Lung (tissue), 12 donors: ENCODE measurements around the gene NELL2. TPM values are rescaled to one million over a fixed set of nuclear protein-coding genes. Genes with fewer than 3 reads are reported as not detected.
A peak's percentile ranks its signal among the peaks of the same experiment; 100 is the strongest.

Experiments used
- ATAC-seq: fragments of 200-7000 bp; cut with Tn5 transposase; one replicate; pipeline ENCODE4 v1.9.1; 2020; ENCODE audit warnings: moderate number of reproducible peaks; ENCODE audit not compliant: insufficient read depth, low FRiP score
- DNase-seq, 3 donors: peaks; one replicate each; pipeline ENCODE4 v3.0.0-alpha.2; 2013 to 2017
- H3K27ac ChIP-seq, 2 donors: one replicate each; pipeline ENCODE4 v1.5.1; 2013; ENCODE audit warnings: mild to moderate bottlenecking in 2 of 2, moderate library complexity in 2 of 2, control low read depth in 1 of 2, inconsistent platforms in 1 of 2, low read depth in 1 of 2, low read length in 1 of 2
- H3K27me3 ChIP-seq, 3 donors: one replicate each; pipeline ENCODE4 v1.5.1; 2013; ENCODE audit warnings: low read length in 2 of 3; ENCODE audit not compliant: control insufficient read depth in 3 of 3, insufficient read depth in 3 of 3
- H3K36me3 ChIP-seq, 4 donors: one replicate each; pipeline ENCODE4 v1.5.1; 2013; ENCODE audit warnings: low read length in 4 of 4, mild to moderate bottlenecking in 1 of 4, moderate library complexity in 1 of 4; ENCODE audit not compliant: control insufficient read depth in 4 of 4, insufficient read depth in 4 of 4
- H3K4me1 ChIP-seq, 5 donors: one replicate each; pipeline ENCODE4 v1.5.1; 2013; ENCODE audit warnings: low read length in 5 of 5, mild to moderate bottlenecking in 2 of 5, moderate library complexity in 1 of 5; ENCODE audit not compliant: control insufficient read depth in 5 of 5, insufficient read depth in 5 of 5
- H3K4me3 ChIP-seq: one replicate; pipeline ENCODE4 v1.5.1; 2013; ENCODE audit warnings: mild to moderate bottlenecking, control low read depth, moderate library complexity
- H3K9ac ChIP-seq, 2 donors: one replicate each; pipeline ENCODE4 v1.5.1; 2013; ENCODE audit warnings: low read length in 2 of 2, control low read depth in 1 of 2; ENCODE audit not compliant: insufficient read depth in 1 of 2
- H3K9me3 ChIP-seq, 4 donors: one replicate each; pipeline ENCODE4 v1.5.1; 2013; ENCODE audit warnings: low read length in 3 of 4, mild to moderate bottlenecking in 1 of 4, moderate library complexity in 1 of 4; ENCODE audit not compliant: control insufficient read depth in 4 of 4, insufficient read depth in 3 of 4
- WGBS, 2 donors: extraction: QIAGEN DNeasy Blood & Tissue Kit; methylation state at CpG; one replicate each; pipeline ENCODE4 v1.1.7; 2013; 5-methylcytosine and 5-hydroxymethylcytosine counted together
- polyA plus RNA-seq, 2 donors: library from polyadenylated mRNA; stranded (reverse); fragments of 200-250 nt; gene quantifications; one replicate each; pipeline ENCODE4 v1.2.1, GENCODE V29; 2013
- total RNA-seq, 2 donors: library from RNA; depleted of rRNA in 1 of 2; stranded (reverse); fragments of >200 nt in 1 of 2; gene quantifications; one replicate each; pipeline ENCODE4 v1.2.1, GENCODE V29; 2014 to 2021
- TF ChIP-seq, protein P1 (sequence below): IDR thresholded peaks from 2 replicates; pipeline ENCODE4 v1.5.1; 2012; ENCODE audit warnings: mild to moderate bottlenecking; ENCODE audit errors: control extremely low read depth, extremely low read depth
- donor health status: control.
- donor health status: control.
- donor health status: Bipolar disorder and iron deficiency.
- donor health status: healthy.
- donor health status: DM: yes; HTN: yes; CAD: no.

The NELL2 gene
- total and polyA plus RNA-seq, 4 donors = 2.2 to 15.9 (median 8.6) TPM

- DNase-seq (peak in 2 of 3 donors; percentile 52 to 67), ATAC-seq (no peak)
- H3K27me3 ChIP-seq = no peaks in the 10 kb centered on the region
- no peak overlapping the region for H3K4me3 ChIP-seq
- H3K4me1 ChIP-seq = peaks cover 0 to 16% (median 0%) of the 10 kb centered on the region in 5 donors
- no peaks in the 10 kb centered on the region for H3K36me3 ChIP-seq
- peaks cover 0 to 4% (median 0%) of the 10 kb centered on the region in 4 donors for H3K9me3 ChIP-seq
- 45 to 62% methylated on average over 12 of the region's 12 CpGs for WGBS, 2 donors
- no peak overlapping the region for H3K27ac ChIP-seq
- TF ChIP-seq, protein P1, sequence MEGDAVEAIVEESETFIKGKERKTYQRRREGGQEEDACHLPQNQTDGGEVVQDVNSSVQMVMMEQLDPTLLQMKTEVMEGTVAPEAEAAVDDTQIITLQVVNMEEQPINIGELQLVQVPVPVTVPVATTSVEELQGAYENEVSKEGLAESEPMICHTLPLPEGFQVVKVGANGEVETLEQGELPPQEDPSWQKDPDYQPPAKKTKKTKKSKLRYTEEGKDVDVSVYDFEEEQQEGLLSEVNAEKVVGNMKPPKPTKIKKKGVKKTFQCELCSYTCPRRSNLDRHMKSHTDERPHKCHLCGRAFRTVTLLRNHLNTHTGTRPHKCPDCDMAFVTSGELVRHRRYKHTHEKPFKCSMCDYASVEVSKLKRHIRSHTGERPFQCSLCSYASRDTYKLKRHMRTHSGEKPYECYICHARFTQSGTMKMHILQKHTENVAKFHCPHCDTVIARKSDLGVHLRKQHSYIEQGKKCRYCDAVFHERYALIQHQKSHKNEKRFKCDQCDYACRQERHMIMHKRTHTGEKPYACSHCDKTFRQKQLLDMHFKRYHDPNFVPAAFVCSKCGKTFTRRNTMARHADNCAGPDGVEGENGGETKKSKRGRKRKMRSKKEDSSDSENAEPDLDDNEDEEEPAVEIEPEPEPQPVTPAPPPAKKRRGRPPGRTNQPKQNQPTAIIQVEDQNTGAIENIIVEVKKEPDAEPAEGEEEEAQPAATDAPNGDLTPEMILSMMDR = no peak
- no peak overlapping the region for H3K9ac ChIP-seq
Measured at GRCh38 chr12:44654646-44655639, 221.2 kb downstream of the NELL2 start.

DNA sequence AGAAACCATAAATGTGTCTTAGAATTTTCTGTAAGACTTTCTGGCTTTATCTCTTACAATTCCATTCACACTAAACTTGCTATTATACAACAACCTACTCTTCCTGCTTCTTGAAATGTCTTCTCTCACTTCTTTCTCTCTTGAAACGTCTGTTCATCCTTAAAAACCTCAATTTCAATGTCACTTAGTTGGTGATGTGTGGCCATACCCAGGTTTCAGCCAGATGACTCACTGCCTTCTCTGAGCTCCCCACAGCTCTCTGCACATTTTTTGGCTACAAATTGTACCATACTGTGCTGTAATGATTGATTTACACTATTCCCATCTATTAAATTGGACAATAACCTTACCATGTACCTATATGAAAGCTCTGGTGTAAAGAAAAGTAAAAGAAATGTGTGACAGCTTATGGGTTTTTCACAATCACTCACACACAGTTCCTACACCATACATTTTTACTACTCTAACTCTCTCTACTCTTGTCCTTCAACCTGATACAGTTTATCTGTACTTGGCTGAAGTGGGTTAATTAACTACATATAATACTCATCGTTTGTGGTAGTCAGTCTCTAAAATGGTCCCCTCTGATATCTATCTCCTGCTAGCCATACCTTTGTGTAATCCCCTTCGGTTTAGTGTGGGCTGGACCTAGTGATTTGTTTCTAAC is 222.1 kb downstream of the NELL2 start:
- peaks cover 0 to 16% (median 0%) of the 10 kb centered on the region in 5 donors for H3K4me1 ChIP-seq
- peaks cover 0 to 4% (median 0%) of the 10 kb centered on the region in 4 donors for H3K9me3 ChIP-seq
- no peaks in the 10 kb centered on the region for H3K36me3 ChIP-seq
- H3K27ac ChIP-seq = no peak overlapping the region
- 55 to 65% methylated on average over 3 of the region's 3 CpGs for WGBS, 2 donors
- no peak overlapping the region for H3K4me3 ChIP-seq
- ATAC-seq (no peak), DNase-seq (no peak)
- no peak overlapping the region for H3K9ac ChIP-seq
- TF ChIP-seq, protein P1 = no peak
- H3K27me3 ChIP-seq = no peaks in the 10 kb centered on the region

- H3K4me1 ChIP-seq = peaks cover 0 to 5% (median 0%) of the 10 kb centered on the region in 5 donors
- ATAC-seq = no peak
- TF ChIP-seq, protein P1 = no peak
- H3K9me3 ChIP-seq = peaks cover 0 to 4% (median 0%) of the 10 kb centered on the region in 4 donors
- H3K9ac ChIP-seq = no peak overlapping the region
- H3K4me3 ChIP-seq = no peak overlapping the region
- no peaks in the 10 kb centered on the region for H3K36me3 ChIP-seq
- H3K27me3 ChIP-seq = no peaks in the 10 kb centered on the region
- DNase-seq = no peak
- 72 to 75% methylated on average over 2 of the region's 2 CpGs for whole genome bisulfite sequencing, 2 donors
- H3K27ac ChIP-seq = no peak overlapping the region
Measured at GRCh38 chr12:44649693-44650092, 226.4 kb downstream of the NELL2 start.
